HT1080 (cell line): ENCODE measurements around the gene USP5. TPM values are rescaled to one million over a fixed set of nuclear protein-coding genes. Genes with fewer than 3 reads are reported as not detected.

Experiments
- DNase-seq: peaks from one replicate; pipeline ENCODE4 v3.0.0-alpha.2; 2015; ENCODE audit warnings: low read depth
- polyA plus RNA-seq, 2 experiments: library from polyadenylated mRNA; depleted of rRNA; stranded (reverse); fragments of >200 nt; gene quantifications; 2 replicates each; pipeline ENCODE4 v1.2.3, GENCODE V29; 2015
- total RNA-seq: library from RNA; depleted of rRNA; stranded (reverse); fragments of >200 nt; shearing (Covaris generic); gene quantifications from 2 replicates; pipeline ENCODE4 v1.2.3, GENCODE V29; 2014; rRNA removed

USP5 gene
- total RNA-seq: 109 and 112 TPM in 2 replicates
- polyA plus RNA-seq (2015; cell fraction: cytosol; rRNA removed): 51.4 and 54.0 TPM in 2 replicates
- 143 and 144 TPM in 2 replicates for polyA plus RNA-seq (2015; cell fraction: nucleus; rRNA removed)

- peak; percentile 100 for DNase-seq
Observed at GRCh38 chr12:6851921-6852650, at the start of gene USP5. TSS of gene USP5 (plus strand) at chr12:6852150. CDS start at chr12:6852180, 30 bp downstream.

- DNase-seq: peak; percentile 27
Observed at GRCh38 chr12:6807170-6807569, 44.8 kb upstream of the USP5 start.

GRCh38 chr12:6809056-6809455 is 42.9 kb upstream of the USP5 start:
- DNase-seq: no peak

GRCh38 chr12:6810758-6811157 is 41.2 kb upstream of the USP5 start:
- DNase-seq: no peak

GRCh38 chr12:6813363-6813762 is 38.6 kb upstream of the USP5 start:
- DNase-seq: no peak

GRCh38 chr12:6816598-6816997 is 35.4 kb upstream of the USP5 start:
- no peak for DNase-seq

GRCh38 chr12:6817098-6817497 is 34.9 kb upstream of the USP5 start:
- no peak for DNase-seq

GRCh38 chr12:6817662-6818157 is 34.2 kb upstream of the USP5 start:
- DNase-seq: no peak

- DNase-seq: no peak
Observed at GRCh38 chr12:6818222-6818621, 33.7 kb upstream of the USP5 start.

GRCh38 chr12:6818645-6819044 is 33.3 kb upstream of the USP5 start:
- no peak for DNase-seq

- peak; percentile 35 for DNase-seq
Observed at GRCh38 chr12:6819106-6820030, 32.6 kb upstream of the USP5 start.

GRCh38 chr12:6820166-6820565 is 31.8 kb upstream of the USP5 start:
- no peak for DNase-seq

- no peak for DNase-seq
Observed at GRCh38 chr12:6821591-6822425, 30.1 kb upstream of the USP5 start, which contains the start of gene GPR162. TSS of gene GPR162 (plus strand) at chr12:6821821. CDS start at chr12:6823899, 2,078 bp downstream.

- DNase-seq: no peak
Observed at GRCh38 chr12:6822426-6823135, 29.4 kb upstream of the USP5 start.

GRCh38 chr12:6823182-6824084 is 28.5 kb upstream of the USP5 start:
- DNase-seq: no peak

GRCh38 chr12:6824085-6824775 is 27.7 kb upstream of the USP5 start:
- DNase-seq: no peak

- DNase-seq: peak; percentile 65
Observed at GRCh38 chr12:6824901-6825381, 27.0 kb upstream of the USP5 start.

GRCh38 chr12:6825398-6826124 is 26.4 kb upstream of the USP5 start:
- peak; percentile 89 for DNase-seq
